Endothelial cell of umbilical vein (primary cell): ENCODE measurements around the gene SFRP2. TPM values are rescaled to one million over a fixed set of nuclear protein-coding genes. Genes with fewer than 3 reads are reported as not detected.

Experiments
- BruUV-seq: library from RNA; stranded (reverse); fragments of 400-500 nt; replicated peaks from 2 replicates; lab custom pipeline; 2021; lab: Mats Ljungman, UMichigan
- CTCF ChIA-PET: fragments of 300-600, 350-600 bp; sonication (Branson Sonifier 250); formaldehyde crosslinking; loops from one replicate; lab custom pipeline; 2021; ENCODE audit warnings: antibody characterized with exemption, inconsistent platforms; lab: Charles Lee
- POLR2A ChIA-PET: fragments of 300-600, 350-600 bp; sonication (Branson Sonifier 250); formaldehyde crosslinking; loops from one replicate; lab custom pipeline; 2021; ENCODE audit warnings: antibody characterized with exemption, inconsistent platforms; lab: Charles Lee
- DNase-seq: peaks from one replicate; pipeline ENCODE4 v3.0.0-alpha.2; 2011; ENCODE audit warnings: low read depth, low spot score
- FAIRE-seq: peaks from 2 replicates; lab custom pipeline; 2011; peaks lifted over from hg19 to GRCh38; lab: Jason Lieb, UNC
- H2AFZ ChIP-seq: 2 replicates; pipeline ENCODE4 v1.6.0; 2012; ENCODE audit warnings: low read depth, low read length, control low read depth, inconsistent platforms
- H3K27ac ChIP-seq: 2 replicates; pipeline ENCODE4 v1.5.1; 2011; ENCODE audit warnings: low read depth, mild to moderate bottlenecking, control low read depth, low read length, moderate library complexity; ENCODE audit not compliant: insufficient read depth
- H3K27me3 ChIP-seq, 2 experiments: 2 replicates each; pipeline versions ENCODE4 v1.6.0 to v1.6.1; 2011; ENCODE audit warnings: low read length in 2 of 2, mixed read lengths in 1 of 2; ENCODE audit not compliant: control insufficient read depth in 2 of 2, insufficient read depth in 2 of 2
- H3K36me3 ChIP-seq, 2 experiments: 2 replicates in 1 of 2; 3 replicates in 1 of 2; pipeline ENCODE4 v1.5.1; 2011; ENCODE audit warnings: low read length in 2 of 2, mild to moderate bottlenecking in 1 of 2, moderate library complexity in 1 of 2; ENCODE audit not compliant: control insufficient read depth in 2 of 2, insufficient read depth in 2 of 2; ENCODE audit errors: extremely low read depth in 1 of 2
- H3K4me1 ChIP-seq: 3 replicates; pipeline ENCODE4 v1.5.1; 2011; ENCODE audit warnings: mild to moderate bottlenecking, low read length; ENCODE audit not compliant: control insufficient read depth, insufficient read depth; ENCODE audit errors: extremely low read depth
- H3K4me2 ChIP-seq: 2 replicates; pipeline ENCODE4 v1.6.1; 2011; ENCODE audit warnings: low read length, control low read depth, mixed read lengths; ENCODE audit not compliant: insufficient read depth
- H3K4me3 ChIP-seq, 3 experiments: fragments of 200-600 bp in 1 of 3; sonication (generic), shearing (Covaris generic) in 1 of 3; replicated peaks in 1 of 3; 2 replicates each; pipeline ENCODE4 v1.5.1; 2011 to 2016; ENCODE audit warnings: control low read depth in 3 of 3, low read length in 3 of 3, mild to moderate bottlenecking in 2 of 3, inconsistent platforms in 1 of 3, low read depth in 1 of 3, moderate library complexity in 1 of 3; ENCODE audit not compliant: insufficient read depth in 1 of 3
- H3K79me2 ChIP-seq: 2 replicates; pipeline ENCODE4 v1.6.0; 2012; ENCODE audit warnings: low read length, inconsistent platforms; ENCODE audit not compliant: control insufficient read depth, insufficient read depth
- H3K9ac ChIP-seq: replicated peaks from 2 replicates; pipeline ENCODE3; 2011; ENCODE audit warnings: low read length, control low read depth; ENCODE audit not compliant: insufficient read depth; ENCODE audit errors: extremely low read depth
- H3K9me1 ChIP-seq: replicated peaks from 3 replicates; pipeline ENCODE4 v1.6.0; 2011; ENCODE audit warnings: mild to moderate bottlenecking, low read length; ENCODE audit not compliant: control insufficient read depth, insufficient read depth; ENCODE audit errors: extremely low read depth
- H3K9me3 ChIP-seq: replicated peaks from 2 replicates; pipeline ENCODE4 v1.5.1; 2012; ENCODE audit warnings: low read length, inconsistent platforms; ENCODE audit not compliant: control insufficient read depth, insufficient read depth
- H4K20me1 ChIP-seq: replicated peaks from 2 replicates; pipeline ENCODE3; 2011; ENCODE audit warnings: mild to moderate bottlenecking, low read length; ENCODE audit not compliant: control insufficient read depth, insufficient read depth; ENCODE audit errors: extremely low read depth
- FOS ChIP-seq: IDR thresholded peaks from 2 replicates; pipeline ENCODE4 v1.6.1; 2011; ENCODE audit warnings: mild to moderate bottlenecking, low read length, moderate library complexity, borderline replicate concordance; ENCODE audit not compliant: insufficient read depth
- GATA2 ChIP-seq: IDR thresholded peaks from 2 replicates; pipeline ENCODE4 v1.7.0; 2011; ENCODE audit warnings: low read depth, mild to moderate bottlenecking, moderate library complexity, mixed read lengths, low read length; ENCODE audit not compliant: insufficient read length, insufficient read depth
- JUN ChIP-seq: IDR thresholded peaks from 2 replicates; pipeline ENCODE4 v1.6.1; 2011; ENCODE audit warnings: borderline replicate concordance, low read depth; ENCODE audit not compliant: insufficient read length, insufficient read depth
- POLR2A ChIP-seq: IDR thresholded peaks from 2 replicates; pipeline ENCODE4 v1.6.1; 2012; ENCODE audit warnings: low read depth, mild to moderate bottlenecking, control low read depth, low read length
- dilution Hi-C: fragments of 300-500 bp; cut with MboI; formaldehyde crosslinking; loops from one replicate; pipeline ENCODE4 v1.15.0; 2019; ENCODE audit warnings: low sequenced_read_pairs; ENCODE audit not compliant: extremely low pct_ligation_motif_present
- intact Hi-C: fragments of 100-400 bp; cut with micrococcal nuclease; formaldehyde crosslinking; loops from one replicate; pipeline ENCODE4 v1.10.0; 2022
- polyA plus RNA-seq, 4 experiments: library from polyadenylated mRNA; depleted of rRNA in 3 of 4; stranded (reverse) in 3 of 4; unstranded in 1 of 4; fragments of >200 nt; gene quantifications; 2 replicates each; pipeline versions ENCODE4 v1.2.1 to v1.2.3, GENCODE V29; 2011 to 2012; ENCODE audit warnings: missing spikeins in 1 of 4
- total RNA-seq: library from RNA; stranded (reverse); gene quantifications from 2 replicates; pipeline ENCODE4 v1.2.3, GENCODE V29; 2021
- TF ChIP-seq, protein P1 (sequence below), 2 donors: IDR thresholded peaks; 1 replicate in 1 of 2; 2 replicates in 1 of 2; pipeline ENCODE4 v1.5.1; 2011; ENCODE audit warnings: low read length in 2 of 2, mild to moderate bottlenecking in 2 of 2, moderate library complexity in 2 of 2, control low read depth in 1 of 2, inconsistent platforms in 1 of 2, low read depth in 1 of 2; ENCODE audit not compliant: insufficient read depth in 1 of 2; ENCODE audit errors: extremely low read depth in 1 of 2

Gene SFRP2
- total and polyA plus RNA-seq, 2 donors (not counting 3 experiments of a cell fraction or from before 2014, with no cell fraction given) = 0.04 TPM; not detected in 1

DNA sequence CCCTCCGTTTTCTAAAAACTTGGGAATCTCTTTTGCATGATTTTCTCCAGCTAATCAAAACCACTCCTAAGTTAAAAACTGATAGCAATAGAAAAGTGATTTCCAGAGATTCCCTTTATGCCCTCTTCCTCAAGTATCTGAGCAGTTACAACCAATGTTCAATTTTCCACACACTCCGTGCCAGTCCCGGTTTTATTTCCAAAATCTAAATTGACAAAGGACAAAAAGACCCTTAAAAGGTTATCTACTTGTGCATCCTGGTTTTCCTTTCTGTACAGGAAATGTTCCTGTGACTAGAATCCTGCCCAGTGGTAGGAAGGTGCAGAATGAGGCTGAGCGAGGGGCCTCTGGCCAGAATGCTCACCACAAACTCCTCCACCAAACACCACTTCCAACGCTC is 1.3 kb downstream of the SFRP2 start:
- dilution Hi-C loops = no loop called here
- H3K4me2 ChIP-seq = no peak overlapping the region
- intact Hi-C loops = loop anchor here (5.0 kb wide), 1 partner anchor 830 kb away; no protein-coding TSS in a partner anchor

DNA sequence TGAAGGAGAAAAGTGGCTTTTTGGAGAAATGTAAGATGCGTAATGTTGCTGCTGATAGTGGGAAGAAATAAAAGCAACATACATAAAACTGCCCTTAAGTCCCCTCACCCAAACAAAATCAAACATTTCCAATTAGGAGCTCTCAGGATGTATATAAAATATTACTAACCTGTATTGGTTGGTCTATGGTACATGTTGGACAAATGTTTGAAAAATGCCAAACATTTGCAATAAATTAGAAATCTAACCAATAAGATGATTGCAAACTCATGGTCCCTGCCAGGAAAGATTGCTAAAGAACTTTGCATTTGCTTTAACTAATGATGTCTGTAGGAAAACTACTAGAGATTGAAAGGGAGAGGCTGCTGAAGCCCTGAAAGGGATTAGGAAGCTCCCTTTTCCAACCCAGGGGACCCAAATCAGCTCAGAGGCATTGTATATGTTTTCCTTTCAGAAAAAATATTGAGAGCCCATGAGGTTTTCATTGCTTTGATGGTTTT is 1.8 kb downstream of the SFRP2 start:
- BruUV-seq = no TSS peak
- POLR2A ChIA-PET = interaction anchor here (0.8 kb wide), 1 partner anchor 102 kb away, joined by 3 read pairs; no protein-coding TSS in a partner anchor
- Histone ChIP-seq H3K9ac (no peak overlapping the region), H4K20me1 (no peaks in the 10 kb centered on the region), H3K79me2 (no peaks in the 10 kb centered on the region), H3K27me3 (peaks cover 57 to 68% of the 10 kb centered on the region in 2 experiments), H3K36me3 (no peaks in the 10 kb centered on the region), H3K4me3 (no peak overlapping the region), H3K4me1 (peaks cover 7% of the 10 kb centered on the region), H3K27ac (no peak overlapping the region), H3K9me1 (no peaks in the 10 kb centered on the region), H2AFZ (no peak overlapping the region), H3K4me2 (no peak overlapping the region), H3K9me3 (no peaks in the 10 kb centered on the region)
- intact Hi-C loops (loop anchor here (5.0 kb wide), 1 partner anchor 830 kb away; no protein-coding TSS in a partner anchor), dilution Hi-C loops (no loop called here)
- TF ChIP-seq FOS (no peak), JUN (no peak)
- TF ChIP-seq, protein P1, sequence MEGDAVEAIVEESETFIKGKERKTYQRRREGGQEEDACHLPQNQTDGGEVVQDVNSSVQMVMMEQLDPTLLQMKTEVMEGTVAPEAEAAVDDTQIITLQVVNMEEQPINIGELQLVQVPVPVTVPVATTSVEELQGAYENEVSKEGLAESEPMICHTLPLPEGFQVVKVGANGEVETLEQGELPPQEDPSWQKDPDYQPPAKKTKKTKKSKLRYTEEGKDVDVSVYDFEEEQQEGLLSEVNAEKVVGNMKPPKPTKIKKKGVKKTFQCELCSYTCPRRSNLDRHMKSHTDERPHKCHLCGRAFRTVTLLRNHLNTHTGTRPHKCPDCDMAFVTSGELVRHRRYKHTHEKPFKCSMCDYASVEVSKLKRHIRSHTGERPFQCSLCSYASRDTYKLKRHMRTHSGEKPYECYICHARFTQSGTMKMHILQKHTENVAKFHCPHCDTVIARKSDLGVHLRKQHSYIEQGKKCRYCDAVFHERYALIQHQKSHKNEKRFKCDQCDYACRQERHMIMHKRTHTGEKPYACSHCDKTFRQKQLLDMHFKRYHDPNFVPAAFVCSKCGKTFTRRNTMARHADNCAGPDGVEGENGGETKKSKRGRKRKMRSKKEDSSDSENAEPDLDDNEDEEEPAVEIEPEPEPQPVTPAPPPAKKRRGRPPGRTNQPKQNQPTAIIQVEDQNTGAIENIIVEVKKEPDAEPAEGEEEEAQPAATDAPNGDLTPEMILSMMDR (IDR thresholded peaks at IDR 0.05; ENCODE audit: extremely low read depth in 1 of 2, insufficient read depth in 1 of 2, low read depth in 1 of 2, low read length in 2 of 2) = no peak
- DNase-seq (no peak), FAIRE-seq (no peak)
- CTCF ChIA-PET = interaction anchor here (0.6 to 3.2 kb wide), 4 partner anchors 9 to 722 kb away, joined by 3 to 77 read pairs (median 12); no protein-coding TSS in a partner anchor

More for the DNA sequence above, 1.3 kb downstream of the SFRP2 start:
- FAIRE-seq = no peak
- Histone ChIP-seq H3K4me3 (no peak overlapping the region), H3K36me3 (no peaks in the 10 kb centered on the region), H3K9ac (no peak overlapping the region), H3K27me3 (peaks cover 62 to 73% of the 10 kb centered on the region in 2 experiments), H3K9me1 (no peaks in the 10 kb centered on the region), H4K20me1 (no peaks in the 10 kb centered on the region), H3K4me1 (peaks cover 11% of the 10 kb centered on the region), H2AFZ (no peak overlapping the region), H3K79me2 (no peaks in the 10 kb centered on the region), H3K9me3 (no peaks in the 10 kb centered on the region), H3K27ac (no peak overlapping the region)
- no peak for DNase-seq
- no TSS peak for BruUV-seq
- POLR2A ChIA-PET = interaction anchor here (0.8 kb wide), 1 partner anchor 103 kb away, joined by 3 read pairs; no protein-coding TSS in a partner anchor
- CTCF ChIA-PET = interaction anchor here (0.6 to 3.2 kb wide), 3 partner anchors 8 to 719 kb away, joined by 3 to 77 read pairs (median 22); no protein-coding TSS in a partner anchor
- TF ChIP-seq GATA2 (no peak), POLR2A (no peak)
- TF ChIP-seq, protein P1 (IDR thresholded peaks at IDR 0.05; ENCODE audit: extremely low read depth in 1 of 2, insufficient read depth in 1 of 2, low read depth in 1 of 2, low read length in 2 of 2) = no peak
